Spleen (tissue), 11 donors: Measurements from ENCODE around the gene PCSK6. TPM values are rescaled to one million over a fixed set of nuclear protein-coding genes. Genes with fewer than 3 reads are reported as not detected.

Experiments used
- DNase-seq: peaks from one replicate; pipeline ENCODE4 v3.0.0-alpha.2; 2020
- H3K27ac ChIP-seq, 8 donors: fragments of 200-600 bp; sonication (generic) in 7 of 8; 1 replicate in 4 of 8; 2 replicates in 4 of 8; pipeline versions ENCODE4 v1.5.0 to v1.8.0; 2016 to 2021; ENCODE audit warnings: inconsistent platforms in 4 of 8, mild to moderate bottlenecking in 4 of 8, moderate library complexity in 1 of 8
- H3K27me3 ChIP-seq, 7 donors: fragments of 200-600 bp; sonication (generic) in 6 of 7; replicated peaks in 1 of 7; 1 replicate in 4 of 7; 2 replicates in 3 of 7; pipeline versions ENCODE4 v1.5.0 to v1.8.0; 2016 to 2021; ENCODE audit warnings: inconsistent platforms in 3 of 7, mild to moderate bottlenecking in 1 of 7
- H3K36me3 ChIP-seq, 6 donors: fragments of 200-600 bp; sonication (generic) in 5 of 6; 1 replicate in 4 of 6; 2 replicates in 2 of 6; pipeline versions ENCODE4 v1.5.0 to v1.8.0; 2016 to 2021; ENCODE audit warnings: inconsistent platforms in 2 of 6
- H3K4me1 ChIP-seq, 6 donors: fragments of 200-600 bp; sonication (generic) in 5 of 6; 1 replicate in 3 of 6; 2 replicates in 3 of 6; pipeline versions ENCODE4 v1.5.0 to v1.8.0; 2016 to 2021; ENCODE audit warnings: inconsistent platforms in 3 of 6
- H3K4me3 ChIP-seq, 8 donors: fragments of 200-600 bp; sonication (generic) in 7 of 8; 1 replicate in 4 of 8; 2 replicates in 4 of 8; pipeline versions ENCODE4 v1.5.0 to v1.8.0; 2016 to 2021; ENCODE audit warnings: inconsistent platforms in 4 of 8, mild to moderate bottlenecking in 4 of 8, moderate library complexity in 2 of 8
- H3K9me3 ChIP-seq, 8 donors: fragments of 200-600 bp; sonication (generic) in 7 of 8; 1 replicate in 4 of 8; 2 replicates in 4 of 8; pipeline versions ENCODE4 v1.5.0 to v1.8.0; 2016 to 2021; ENCODE audit warnings: inconsistent platforms in 4 of 8
- POLR2A ChIP-seq, 3 donors: fragments of 450-650 bp; IDR thresholded peaks; one replicate each; pipeline ENCODE4 v1.5.1; 2017; ENCODE audit warnings: antibody characterized with exemption in 3 of 3, mild to moderate bottlenecking in 1 of 3
- POLR2AphosphoS5 ChIP-seq, 3 donors: sonication (generic); formaldehyde crosslinking; IDR thresholded peaks; one replicate each; pipeline ENCODE4 v1.5.1; 2017; ENCODE audit warnings: antibody characterized with exemption in 3 of 3
- WGBS, 5 donors: extraction: QIAGEN DNeasy Blood & Tissue Kit in 3 of 5; methylation state at CpG; one replicate each; pipeline versions ENCODE4 v1.1.5 to v1.1.7; 2013 to 2018; 5-methylcytosine and 5-hydroxymethylcytosine counted together
- intact Hi-C: fragments of 100-400 bp; cut with DNase I; formaldehyde crosslinking; loops from one replicate; pipeline ENCODE4 v1.15.0; 2023; ENCODE audit warnings: low total_unique reads
- polyA plus RNA-seq, 3 donors: library from polyadenylated mRNA; stranded (reverse); fragments of 200-250 nt; gene quantifications; one replicate each; pipeline ENCODE4 v1.2.1, GENCODE V29; 2013
- total RNA-seq, 7 donors: library from RNA; depleted of rRNA in 3 of 7; stranded (reverse); fragments of >200 nt in 3 of 7; fragmentation: NEBNext Ultra II Directional in 4 of 7; extraction: Animal tissue kit (Norgen Biotek cat#: 25700) in 4 of 7; gene quantifications; one replicate each; pipeline versions ENCODE4 v1.1.0 to v1.2.1, GENCODE V29; 2016 to 2021
- TF ChIP-seq, protein P1 (sequence below), 11 experiments: fragments of 200-600 bp in 7 of 11; fragments of 450-650 bp in 4 of 11; sonication (generic) in 4 of 11; IDR thresholded peaks in 8 of 11; conservative IDR thresholded peaks in 3 of 11; 1 replicate in 7 of 11; 2 replicates in 4 of 11; pipeline versions ENCODE4 v1.4.0 to v1.8.0; 2016 to 2021; ENCODE audit warnings: antibody characterized with exemption in 11 of 11, inconsistent platforms in 4 of 11, mild to moderate bottlenecking in 1 of 11
- donor health status: healthy with polysubstance abuse.
- donor health status: DM: no; HTN: no; CAD: no; lungs with moderate emphysema.
- donor health status: DM: no; HTN: no; CAD: no.
- donor health status: Bipolar disorder and iron deficiency.
- donor health status: healthy.
- donor health status: DM: no; HTN: no; CAD: no.
- donor health status: DM: yes; HTN: yes; CAD: no.

PCSK6 gene
- total and polyA plus RNA-seq, 10 donors: 10.0 to 403 (median 252) TPM

DNA sequence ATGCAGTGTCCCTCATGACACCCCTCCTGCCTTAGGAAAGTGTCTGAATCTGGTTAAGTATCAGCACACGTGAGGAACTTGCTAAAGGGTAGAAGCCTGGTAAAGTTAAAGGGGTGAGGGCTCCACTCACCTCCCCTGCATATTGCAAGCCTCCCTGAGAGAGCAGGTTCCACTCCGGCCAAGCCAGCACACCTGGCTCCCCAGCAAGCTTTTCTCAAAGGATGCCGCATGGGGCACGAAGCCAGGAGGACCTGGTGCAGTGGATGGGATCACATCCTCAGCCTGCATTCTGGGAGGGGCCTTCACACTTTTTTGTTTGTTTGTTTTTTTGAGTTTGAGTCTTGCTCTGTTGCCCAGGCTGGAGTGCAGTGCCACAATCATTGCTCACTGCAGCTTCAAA is 79.9 kb downstream of the PCSK6 start:
- intact Hi-C loops: no loop called here
- Histone ChIP-seq H3K4me3 (no peak overlapping the region), H3K27me3 (no peaks in the 10 kb centered on the region), H3K36me3 (peaks cover 0 to 57% (median 3%) of the 10 kb centered on the region in 6 donors), H3K4me1 (peaks cover 0 to 38% (median 9%) of the 10 kb centered on the region in 6 donors), H3K9me3 (no peaks in the 10 kb centered on the region), H3K27ac (no peak overlapping the region)
- DNase-seq: no peak
- 75 to 94% (median 90%) methylated on average over 4 of the region's 4 CpGs for WGBS, 5 donors
- TF ChIP-seq POLR2A (IDR thresholded peaks at IDR 0.05): no peak
- peak in 1 of 3 donors; percentile 19 for TF ChIP-seq POLR2AphosphoS5 (IDR thresholded peaks at IDR 0.05)

DNA sequence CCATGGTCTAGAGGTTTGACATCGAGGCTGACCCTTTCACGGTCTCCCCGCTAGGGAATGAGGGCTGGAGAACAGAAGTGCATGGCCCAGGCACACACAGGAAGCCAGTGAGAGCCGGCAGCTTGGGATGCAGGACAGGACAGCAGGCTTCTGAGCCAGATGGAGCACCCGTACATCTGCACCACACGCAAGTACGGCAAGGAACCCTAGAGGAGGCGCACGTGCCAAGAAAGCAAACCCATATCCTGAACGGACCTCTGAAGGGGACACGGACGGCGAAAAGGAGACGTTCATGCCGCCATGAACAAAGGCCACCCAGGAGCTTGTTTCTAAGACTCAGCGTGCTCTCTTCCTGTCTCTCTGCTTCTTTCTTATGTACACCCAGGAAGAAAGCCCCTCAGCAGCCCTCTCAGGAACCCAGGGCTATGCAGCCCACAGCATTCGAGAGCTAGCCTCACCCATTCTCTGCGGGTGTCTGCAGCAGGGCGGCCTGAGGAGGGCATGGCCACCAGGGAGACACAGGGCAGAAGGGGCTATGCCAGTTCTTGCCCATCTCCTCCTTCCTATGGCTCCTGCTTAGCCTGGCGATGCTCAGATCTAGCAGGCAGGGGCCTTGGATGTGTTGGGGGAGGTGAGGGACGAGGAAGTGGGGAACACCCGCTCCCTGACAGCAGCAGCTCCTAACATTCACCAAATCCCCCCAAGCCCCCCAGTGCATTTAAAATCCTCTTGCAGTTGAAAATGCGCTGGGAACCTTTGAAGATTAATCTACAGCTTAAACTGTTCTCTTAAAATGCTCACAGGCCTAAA is 81.3 kb downstream of the PCSK6 start:
- peaks cover 0 to 38% (median 9%) of the 10 kb centered on the region in 6 donors for H3K4me1 ChIP-seq
- 78 to 93% (median 92%) methylated on average over 19 to 23 of the region's 23 CpGs for WGBS, 5 donors
- H3K27me3 ChIP-seq: no peaks in the 10 kb centered on the region
- DNase-seq: no peak
- no peaks in the 10 kb centered on the region for H3K9me3 ChIP-seq
- TF ChIP-seq, protein P1, sequence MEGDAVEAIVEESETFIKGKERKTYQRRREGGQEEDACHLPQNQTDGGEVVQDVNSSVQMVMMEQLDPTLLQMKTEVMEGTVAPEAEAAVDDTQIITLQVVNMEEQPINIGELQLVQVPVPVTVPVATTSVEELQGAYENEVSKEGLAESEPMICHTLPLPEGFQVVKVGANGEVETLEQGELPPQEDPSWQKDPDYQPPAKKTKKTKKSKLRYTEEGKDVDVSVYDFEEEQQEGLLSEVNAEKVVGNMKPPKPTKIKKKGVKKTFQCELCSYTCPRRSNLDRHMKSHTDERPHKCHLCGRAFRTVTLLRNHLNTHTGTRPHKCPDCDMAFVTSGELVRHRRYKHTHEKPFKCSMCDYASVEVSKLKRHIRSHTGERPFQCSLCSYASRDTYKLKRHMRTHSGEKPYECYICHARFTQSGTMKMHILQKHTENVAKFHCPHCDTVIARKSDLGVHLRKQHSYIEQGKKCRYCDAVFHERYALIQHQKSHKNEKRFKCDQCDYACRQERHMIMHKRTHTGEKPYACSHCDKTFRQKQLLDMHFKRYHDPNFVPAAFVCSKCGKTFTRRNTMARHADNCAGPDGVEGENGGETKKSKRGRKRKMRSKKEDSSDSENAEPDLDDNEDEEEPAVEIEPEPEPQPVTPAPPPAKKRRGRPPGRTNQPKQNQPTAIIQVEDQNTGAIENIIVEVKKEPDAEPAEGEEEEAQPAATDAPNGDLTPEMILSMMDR (IDR thresholded peaks at IDR 0.05 in 8 of 11, conservative IDR thresholded peaks at IDR 0.05 in 3 of 11): no peak
- peak in 2 of 3 donors; percentile 16 to 33 for TF ChIP-seq POLR2AphosphoS5 (IDR thresholded peaks at IDR 0.05)
- no peak for TF ChIP-seq POLR2A (IDR thresholded peaks at IDR 0.05)
- no peak overlapping the region for H3K4me3 ChIP-seq
- H3K36me3 ChIP-seq: peaks cover 0 to 70% (median 3%) of the 10 kb centered on the region in 6 donors
- intact Hi-C loops: no loop called here
- H3K27ac ChIP-seq: no peak overlapping the region

DNA sequence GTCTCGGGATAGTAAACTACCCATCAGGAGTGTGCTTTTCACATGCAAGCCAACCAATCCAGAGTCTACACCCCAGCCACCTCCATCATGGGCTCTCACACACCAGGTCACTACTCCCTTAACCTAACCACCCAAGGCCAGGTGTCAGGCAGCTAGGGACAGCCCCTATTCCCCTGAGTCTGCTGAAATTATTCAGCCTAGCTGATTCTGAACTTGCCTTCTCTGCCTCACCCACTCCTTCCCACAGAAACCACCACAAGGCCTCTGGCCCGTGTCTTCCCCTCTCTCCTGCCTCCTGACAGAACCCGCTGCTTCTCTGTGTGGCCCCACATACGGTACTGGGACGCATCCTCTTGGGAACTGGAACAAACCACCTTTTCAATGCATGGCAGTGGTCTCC is 82.1 kb downstream of the PCSK6 start:
- no peak for DNase-seq
- 37 to 64% (median 52%) methylated on average over 5 of the region's 5 CpGs for WGBS, 5 donors

DNA sequence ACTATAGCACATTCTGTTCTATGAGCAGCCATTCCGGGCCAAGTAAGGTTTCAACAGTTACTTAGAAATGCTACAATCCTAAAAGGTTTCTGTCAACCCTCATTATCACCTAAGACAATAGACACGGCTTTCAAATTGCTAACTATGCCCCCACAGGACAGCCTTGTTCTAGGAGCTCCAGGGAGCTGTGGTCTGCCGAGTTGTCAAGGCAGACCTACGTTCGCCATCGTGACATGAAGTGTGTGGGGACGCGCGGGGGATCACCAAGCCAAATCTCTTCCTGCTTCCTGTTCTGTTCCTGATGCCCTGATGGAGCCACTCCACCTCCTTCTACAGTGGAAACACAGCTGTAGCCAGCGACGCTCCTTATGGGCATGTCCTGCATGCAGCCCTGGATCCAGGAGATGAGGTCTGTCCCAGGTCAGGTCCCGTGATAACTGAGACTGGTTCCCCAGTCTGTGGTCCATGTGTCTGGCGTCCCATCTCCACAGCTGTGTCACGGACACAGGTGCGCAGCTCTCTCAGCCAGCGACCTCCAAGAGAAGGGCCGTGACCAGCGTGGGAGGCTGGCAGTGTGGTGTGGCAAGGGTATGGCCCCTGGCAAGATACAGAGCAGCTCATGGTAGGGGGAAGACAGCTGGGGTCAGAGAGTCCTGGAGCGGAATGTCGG is 82.8 kb downstream of the PCSK6 start:
- peak overlapping the region in 1 of 8 donors; percentile 29 for H3K27ac ChIP-seq
- H3K27me3 ChIP-seq: no peaks in the 10 kb centered on the region
- peaks cover 0 to 29% (median 9%) of the 10 kb centered on the region in 6 donors for H3K4me1 ChIP-seq
- H3K9me3 ChIP-seq: no peaks in the 10 kb centered on the region
- no peak for DNase-seq
- H3K36me3 ChIP-seq: peaks cover 0 to 65% (median 3%) of the 10 kb centered on the region in 6 donors
- 73 to 83% (median 78%) methylated on average over 20 of the region's 20 CpGs for WGBS, 5 donors
- intact Hi-C loops: no loop called here
- no peak overlapping the region for H3K4me3 ChIP-seq
- TF ChIP-seq POLR2AphosphoS5 (IDR thresholded peaks at IDR 0.05): peak; percentile 29 to 55 (median 50)
- TF ChIP-seq, protein P1 (IDR thresholded peaks at IDR 0.05 in 8 of 11, conservative IDR thresholded peaks at IDR 0.05 in 3 of 11): no peak

More for the DNA sequence above, 82.1 kb downstream of the PCSK6 start:
- Histone ChIP-seq H3K4me3 (no peak overlapping the region), H3K9me3 (no peaks in the 10 kb centered on the region), H3K27me3 (no peaks in the 10 kb centered on the region), H3K27ac (peak overlapping the region in 1 of 8 donors; percentile 29), H3K4me1 (peaks cover 0 to 36% (median 9%) of the 10 kb centered on the region in 6 donors), H3K36me3 (peaks cover 0 to 70% (median 3%) of the 10 kb centered on the region in 6 donors)
- TF ChIP-seq POLR2AphosphoS5 (IDR thresholded peaks at IDR 0.05) (no peak), POLR2A (IDR thresholded peaks at IDR 0.05) (no peak)
- TF ChIP-seq, protein P1 (IDR thresholded peaks at IDR 0.05 in 8 of 11, conservative IDR thresholded peaks at IDR 0.05 in 3 of 11): no peak
- intact Hi-C loops: no loop called here
